ENCODE data around the gene FOXF2. TPM values are rescaled to one million over a fixed set of nuclear protein-coding genes. Genes with fewer than 3 reads are reported as not detected.

FOXF2 gene
- total RNA-seq, 3 donors from 2014 or later, result 0.73 to 4.9 (median 1.6) TPM

- peaks cover 0 to 83% of the 10 kb centered on the region in 2 donors for H3K27me3 ChIP-seq
- H3K4me3 ChIP-seq, result peak overlapping the region in 2 of 3 donors; percentile 30 to 45
- TF ChIP-seq CTCF (IDR thresholded peaks at IDR 0.05) (no peak), POLR2AphosphoS5 (IDR thresholded peaks at IDR 0.05) (no peak), POLR2A (IDR thresholded peaks at IDR 0.05) (no peak)
- no peaks in the 10 kb centered on the region for H3K36me3 ChIP-seq
- no peaks in the 10 kb centered on the region for H3K9me3 ChIP-seq
- intact Hi-C loops (cut with DNase I; ENCODE audit: low total_unique reads), result no loop called here
- H3K4me1 ChIP-seq, result peaks cover 0 to 2% of the 10 kb centered on the region in 2 donors
- H3K27ac ChIP-seq, result no peak overlapping the region
- no peak for DNase-seq (ENCODE audit: low spot score in 2 of 2)
These were observed 3.7 kb downstream of the FOXF2 start for GRCh38 chr6:1392813-1393640.

GRCh38 chr6:1393641-1394283 is 4.4 kb downstream of the FOXF2 start:
- H3K4me1 ChIP-seq, result peaks cover 0 to 2% of the 10 kb centered on the region in 2 donors
- peak overlapping the region; percentile 11 to 45 (median 30) for H3K4me3 ChIP-seq
- H3K36me3 ChIP-seq, result no peaks in the 10 kb centered on the region
- intact Hi-C loops (cut with DNase I; ENCODE audit: low total_unique reads), result no loop called here
- no peak overlapping the region for H3K27ac ChIP-seq
- peaks cover 0 to 77% of the 10 kb centered on the region in 2 donors for H3K27me3 ChIP-seq
- TF ChIP-seq POLR2AphosphoS5 (IDR thresholded peaks at IDR 0.05), result no peak
- no peak for TF ChIP-seq CTCF (IDR thresholded peaks at IDR 0.05)
- no peak for TF ChIP-seq POLR2A (IDR thresholded peaks at IDR 0.05)
- no peaks in the 10 kb centered on the region for H3K9me3 ChIP-seq
- no peak for DNase-seq (ENCODE audit: low spot score in 2 of 2)

- Histone ChIP-seq H3K36me3 (no peaks in the 10 kb centered on the region), H3K4me3 (no peak overlapping the region), H3K27ac (no peak overlapping the region), H3K27me3 (peaks cover 0 to 72% of the 10 kb centered on the region in 2 donors), H3K4me1 (peaks cover 0 to 2% of the 10 kb centered on the region in 2 donors), H3K9me3 (no peaks in the 10 kb centered on the region)
- intact Hi-C loops (cut with DNase I; ENCODE audit: low total_unique reads), result loop anchor here (5.0 kb wide), 1 partner anchor 597 kb away; no protein-coding TSS in a partner anchor
- TF ChIP-seq POLR2A (IDR thresholded peaks at IDR 0.05) (no peak), CTCF (IDR thresholded peaks at IDR 0.05) (no peak), POLR2AphosphoS5 (IDR thresholded peaks at IDR 0.05) (no peak)
- no peak for DNase-seq (ENCODE audit: low spot score in 2 of 2)
These were observed 5.4 kb downstream of the FOXF2 start for GRCh38 chr6:1394514-1395463.

- Histone ChIP-seq H3K27me3 (peaks cover 0 to 70% of the 10 kb centered on the region in 2 donors), H3K4me3 (no peak overlapping the region), H3K27ac (no peak overlapping the region), H3K36me3 (no peaks in the 10 kb centered on the region), H3K4me1 (no peaks in the 10 kb centered on the region), H3K9me3 (no peaks in the 10 kb centered on the region)
- no peak for DNase-seq (ENCODE audit: low spot score in 2 of 2)
- intact Hi-C loops (cut with DNase I; ENCODE audit: low total_unique reads), result loop anchor here (5.0 kb wide), 1 partner anchor 598 kb away; no protein-coding TSS in a partner anchor
- TF ChIP-seq POLR2AphosphoS5 (IDR thresholded peaks at IDR 0.05) (no peak), CTCF (IDR thresholded peaks at IDR 0.05) (no peak)
These were observed 6.1 kb downstream of the FOXF2 start for GRCh38 chr6:1395506-1395905.
